ENCODE data around the gene DSCAM. TPM values are rescaled to one million over a fixed set of nuclear protein-coding genes. Genes with fewer than 3 reads are reported as not detected.

The DSCAM gene
- total RNA-seq, 1 donor, result not detected

- DNase-seq (ENCODE audit: low read depth), result no peak
- H3K4me3 ChIP-seq (ENCODE audit: low read depth, low read length), result no peak overlapping the region
- TF ChIP-seq, protein P1, sequence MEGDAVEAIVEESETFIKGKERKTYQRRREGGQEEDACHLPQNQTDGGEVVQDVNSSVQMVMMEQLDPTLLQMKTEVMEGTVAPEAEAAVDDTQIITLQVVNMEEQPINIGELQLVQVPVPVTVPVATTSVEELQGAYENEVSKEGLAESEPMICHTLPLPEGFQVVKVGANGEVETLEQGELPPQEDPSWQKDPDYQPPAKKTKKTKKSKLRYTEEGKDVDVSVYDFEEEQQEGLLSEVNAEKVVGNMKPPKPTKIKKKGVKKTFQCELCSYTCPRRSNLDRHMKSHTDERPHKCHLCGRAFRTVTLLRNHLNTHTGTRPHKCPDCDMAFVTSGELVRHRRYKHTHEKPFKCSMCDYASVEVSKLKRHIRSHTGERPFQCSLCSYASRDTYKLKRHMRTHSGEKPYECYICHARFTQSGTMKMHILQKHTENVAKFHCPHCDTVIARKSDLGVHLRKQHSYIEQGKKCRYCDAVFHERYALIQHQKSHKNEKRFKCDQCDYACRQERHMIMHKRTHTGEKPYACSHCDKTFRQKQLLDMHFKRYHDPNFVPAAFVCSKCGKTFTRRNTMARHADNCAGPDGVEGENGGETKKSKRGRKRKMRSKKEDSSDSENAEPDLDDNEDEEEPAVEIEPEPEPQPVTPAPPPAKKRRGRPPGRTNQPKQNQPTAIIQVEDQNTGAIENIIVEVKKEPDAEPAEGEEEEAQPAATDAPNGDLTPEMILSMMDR (IDR thresholded peaks at IDR 0.05; ENCODE audit: insufficient read depth, low read length), result no peak
Observed at GRCh38 chr21:40164905-40165772, 681.8 kb downstream of the DSCAM start.

DNA sequence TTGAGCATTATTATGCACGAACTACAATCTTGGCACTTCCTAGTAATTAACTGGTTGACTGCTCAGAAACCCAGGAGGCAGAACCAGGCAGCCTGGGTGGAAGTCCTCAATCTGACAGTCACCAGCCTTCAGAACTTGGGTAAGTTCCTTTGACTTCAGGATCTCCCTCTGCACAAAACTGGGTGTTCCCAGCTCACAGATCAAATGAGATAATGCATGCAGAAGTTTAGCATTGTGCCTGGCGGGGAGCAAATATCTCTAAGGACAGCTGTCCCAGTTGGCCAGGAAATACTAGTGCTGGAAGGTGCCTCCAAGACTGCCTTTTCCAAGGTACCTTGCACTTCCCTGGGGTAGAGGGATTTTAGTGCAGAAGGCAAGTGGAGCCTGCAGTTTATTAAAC lies 684.9 kb downstream of the DSCAM start:
- TF ChIP-seq, protein P1 (IDR thresholded peaks at IDR 0.05; ENCODE audit: insufficient read depth, low read length), result no peak
- no peak for DNase-seq (ENCODE audit: low read depth)
- no peak overlapping the region for H3K4me3 ChIP-seq (ENCODE audit: low read depth, low read length)

GRCh38 chr21:40160911-40161310 lies 686.0 kb downstream of the DSCAM start:
- TF ChIP-seq, protein P1 (IDR thresholded peaks at IDR 0.05; ENCODE audit: insufficient read depth, low read length), result no peak
- no peak for DNase-seq (ENCODE audit: low read depth)

DNA sequence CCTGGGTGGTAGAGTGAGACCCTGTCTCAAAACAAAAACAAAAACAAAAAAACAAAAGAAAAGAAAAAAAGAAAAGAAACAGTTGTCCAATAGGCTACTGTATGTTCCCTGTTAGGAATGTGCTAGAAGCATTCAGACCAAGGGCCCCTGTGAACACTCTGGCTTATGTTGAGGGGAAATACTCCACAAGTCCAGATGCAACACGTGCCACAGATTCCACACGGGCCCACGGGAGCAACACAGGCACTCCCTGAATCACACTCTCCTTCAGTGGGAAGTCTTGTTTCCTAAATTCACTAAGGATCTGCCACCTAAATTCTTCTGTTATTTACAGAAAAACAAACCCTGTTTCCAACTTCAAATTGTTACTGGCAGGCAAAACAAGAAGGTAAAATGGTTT lies 688.6 kb downstream of the DSCAM start:
- H3K4me3 ChIP-seq (ENCODE audit: low read depth, low read length), result no peak overlapping the region
- no peak for DNase-seq (ENCODE audit: low read depth)
- TF ChIP-seq, protein P1 (IDR thresholded peaks at IDR 0.05; ENCODE audit: insufficient read depth, low read length), result no peak

More at GRCh38 chr21:40160911-40161310, 686.0 kb downstream of the DSCAM start:
- no peak overlapping the region for H3K4me3 ChIP-seq (ENCODE audit: low read depth, low read length)

DNA sequence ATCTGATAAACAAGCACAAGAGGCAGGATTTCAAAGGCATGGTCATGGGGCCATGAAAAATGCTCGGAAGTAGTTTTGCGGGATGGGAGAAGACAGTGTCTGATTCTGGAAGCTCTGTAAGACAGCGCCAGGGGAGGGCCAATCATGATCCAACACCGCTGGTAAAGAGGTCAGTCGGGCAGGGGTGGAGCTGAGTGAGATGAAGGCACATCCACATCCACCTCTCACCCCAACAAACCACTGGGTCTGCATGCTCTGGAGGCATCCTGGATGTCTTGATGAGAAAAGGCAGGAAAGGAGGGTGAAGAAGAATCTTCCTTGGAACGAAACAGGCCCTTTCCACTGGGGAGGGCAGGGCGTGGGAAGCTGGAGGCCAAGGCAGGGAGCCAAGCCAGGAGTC lies 691.4 kb downstream of the DSCAM start:
- DNase-seq (ENCODE audit: low read depth), result no peak
- TF ChIP-seq, protein P1 (IDR thresholded peaks at IDR 0.05; ENCODE audit: insufficient read depth, low read length), result no peak

DNA sequence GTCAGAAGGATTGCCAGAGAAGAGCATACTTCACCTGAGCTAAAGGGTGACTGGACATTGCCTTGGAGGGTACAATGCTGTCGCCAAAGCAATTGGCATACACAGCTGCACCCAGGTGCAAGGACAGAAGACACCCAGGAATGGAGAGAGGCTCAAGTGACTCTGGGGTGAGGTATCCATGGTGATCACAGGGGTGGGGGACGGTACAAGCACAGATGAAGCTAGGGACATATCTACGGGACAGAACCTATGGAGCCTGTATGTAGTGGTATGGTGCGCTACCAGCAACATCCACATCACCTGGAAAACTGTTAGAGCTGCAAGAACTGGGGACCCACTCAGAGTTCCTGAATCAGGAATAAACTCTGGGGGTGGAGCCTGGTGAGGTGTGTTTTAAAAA lies 693.6 kb downstream of the DSCAM start:
- H3K4me3 ChIP-seq (ENCODE audit: low read depth, low read length), result no peak overlapping the region
- no peak for DNase-seq (ENCODE audit: low read depth)
- TF ChIP-seq, protein P1 (IDR thresholded peaks at IDR 0.05; ENCODE audit: insufficient read depth, low read length), result no peak

More for the DNA sequence above, 691.4 kb downstream of the DSCAM start:
- H3K4me3 ChIP-seq (ENCODE audit: low read depth, low read length), result no peak overlapping the region
